ENCODE data around the gene PFKM. TPM values are rescaled to one million over a fixed set of nuclear protein-coding genes. Genes with fewer than 3 reads are reported as not detected.
A peak's percentile ranks its signal among the peaks of the same experiment; 100 is the strongest.
"Not testable (repeated sequence)": the region's sequence is repeated elsewhere in the genome, so short reads cannot be mapped to it uniquely, and the experiment has no call there.

PFKM gene
- total and polyA plus RNA-seq, 5 donors from 2014 or later = 4.6 to 13.6 (median 6.0) TPM

DNA sequence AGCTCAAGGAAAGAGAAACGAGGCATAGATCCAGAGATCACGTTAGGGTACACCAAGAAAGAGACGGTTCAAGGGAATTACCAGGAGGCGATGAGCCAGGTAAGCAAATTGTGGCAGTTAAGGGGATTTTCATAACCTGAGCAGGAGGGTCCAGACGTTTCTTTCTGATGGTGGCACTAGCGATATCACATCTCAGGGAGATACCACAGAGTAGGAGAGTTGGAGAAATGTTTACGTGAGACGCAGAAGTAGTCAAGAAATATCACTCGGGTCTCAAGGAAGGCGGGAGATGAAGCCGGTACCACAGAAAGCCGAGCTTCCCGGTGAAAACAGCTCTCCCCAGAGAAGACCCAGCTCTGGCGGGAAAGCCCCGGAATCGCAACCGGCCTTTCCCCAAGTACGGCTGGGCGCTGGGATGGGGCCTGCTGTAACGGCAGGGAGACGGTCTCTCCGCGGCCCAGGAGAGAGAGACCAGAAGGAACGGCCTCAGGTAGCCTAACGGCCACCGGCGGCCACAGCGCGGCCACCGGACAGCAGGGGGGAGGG lies 13.8 kb upstream of the PFKM start:
- H3K4me1 Mint-ChIP-seq = peaks cover 27 to 55% (median 41%) of the 10 kb centered on the region in 4 donors
- DNase-seq = peak; percentile 39 to 48 (median 45)
- peak overlapping the region; percentile 86 for H3K4me3 ChIP-seq (ENCODE audit: low read depth, low read length)

DNA sequence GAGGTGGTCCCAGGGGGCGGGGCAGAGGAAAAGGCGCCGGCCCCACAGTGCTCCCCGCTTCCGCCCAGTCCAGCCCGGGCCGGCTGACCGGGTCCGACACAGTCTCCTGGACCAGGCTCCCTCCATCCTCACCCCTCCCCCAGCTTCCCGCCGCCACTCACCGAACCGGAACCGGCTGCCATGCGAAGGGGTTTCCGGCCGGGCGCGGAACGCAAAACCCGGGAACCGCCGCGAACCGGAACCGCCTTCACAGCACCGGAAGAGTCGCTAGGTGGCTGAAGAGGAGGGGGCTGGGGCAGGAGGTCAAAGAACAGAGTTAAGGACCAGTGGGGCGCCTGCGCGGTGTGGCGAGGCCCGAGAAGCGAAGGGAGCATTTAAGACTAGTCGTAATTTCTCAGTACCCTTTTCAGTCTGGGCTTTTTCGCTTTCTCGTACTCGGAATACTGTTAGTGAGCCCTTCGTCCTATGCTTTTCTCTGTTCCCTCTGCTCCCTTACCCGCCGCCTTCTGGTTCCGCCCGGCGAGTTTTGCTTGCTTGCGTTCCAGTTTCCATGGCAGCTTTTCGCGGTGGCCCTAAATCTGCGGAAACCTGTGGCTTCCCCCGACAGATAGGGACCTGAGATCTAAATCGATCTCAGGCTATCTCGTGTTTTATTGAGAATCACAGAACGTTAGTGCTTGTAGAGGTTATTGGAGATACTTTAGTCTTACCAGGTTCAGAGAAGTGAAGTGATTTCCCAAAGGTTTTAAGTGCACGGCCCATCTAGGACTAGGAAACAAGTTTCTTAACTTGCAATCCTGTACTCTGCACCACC lies 13.1 kb upstream of the PFKM start, which contains the start of gene SENP1:
SENP1 (minus strand) TSS at position 213 of the 814 bp plus-strand sequence. CDS start 4,607 bp downstream, outside the sequence.
- DNase-seq = peak; percentile 83 to 95 (median 91)
- peaks cover 27 to 52% (median 39%) of the 10 kb centered on the region in 4 donors for H3K4me1 Mint-ChIP-seq

More for the DNA sequence above, 13.8 kb upstream of the PFKM start:
- Mint-ChIP-seq H3K9me3 (no peaks in the 10 kb centered on the region), H3K27me3 (no peaks in the 10 kb centered on the region), H3K36me3 (no peaks in the 10 kb centered on the region), H3K4me3 (peak overlapping the region; percentile 88 to 97 (median 93)), H3K27ac (peak overlapping the region; percentile 90 to 98 (median 96))
- ATAC-seq (ENCODE audit: low read depth in 2 of 2) = peak; percentile 1 to 2
- Histone ChIP-seq H3K4me1 (ENCODE audit: control insufficient read depth, insufficient read depth, low read length, poor library complexity, severe bottlenecking) (peaks cover 21% of the 10 kb centered on the region), H3K36me3 (ENCODE audit: control insufficient read depth, insufficient read depth, low read length) (peaks cover 3% of the 10 kb centered on the region), H3K9me3 (ENCODE audit: control insufficient read depth in 2 of 2, low read length in 2 of 2) (no peaks in the 10 kb centered on the region), H3K27me3 (ENCODE audit: control insufficient read depth, insufficient read depth, low read length) (no peaks in the 10 kb centered on the region), H3K27ac (ENCODE audit: insufficient read depth, low read length, poor library complexity, severe bottlenecking) (peak overlapping the region; percentile 96)

DNA sequence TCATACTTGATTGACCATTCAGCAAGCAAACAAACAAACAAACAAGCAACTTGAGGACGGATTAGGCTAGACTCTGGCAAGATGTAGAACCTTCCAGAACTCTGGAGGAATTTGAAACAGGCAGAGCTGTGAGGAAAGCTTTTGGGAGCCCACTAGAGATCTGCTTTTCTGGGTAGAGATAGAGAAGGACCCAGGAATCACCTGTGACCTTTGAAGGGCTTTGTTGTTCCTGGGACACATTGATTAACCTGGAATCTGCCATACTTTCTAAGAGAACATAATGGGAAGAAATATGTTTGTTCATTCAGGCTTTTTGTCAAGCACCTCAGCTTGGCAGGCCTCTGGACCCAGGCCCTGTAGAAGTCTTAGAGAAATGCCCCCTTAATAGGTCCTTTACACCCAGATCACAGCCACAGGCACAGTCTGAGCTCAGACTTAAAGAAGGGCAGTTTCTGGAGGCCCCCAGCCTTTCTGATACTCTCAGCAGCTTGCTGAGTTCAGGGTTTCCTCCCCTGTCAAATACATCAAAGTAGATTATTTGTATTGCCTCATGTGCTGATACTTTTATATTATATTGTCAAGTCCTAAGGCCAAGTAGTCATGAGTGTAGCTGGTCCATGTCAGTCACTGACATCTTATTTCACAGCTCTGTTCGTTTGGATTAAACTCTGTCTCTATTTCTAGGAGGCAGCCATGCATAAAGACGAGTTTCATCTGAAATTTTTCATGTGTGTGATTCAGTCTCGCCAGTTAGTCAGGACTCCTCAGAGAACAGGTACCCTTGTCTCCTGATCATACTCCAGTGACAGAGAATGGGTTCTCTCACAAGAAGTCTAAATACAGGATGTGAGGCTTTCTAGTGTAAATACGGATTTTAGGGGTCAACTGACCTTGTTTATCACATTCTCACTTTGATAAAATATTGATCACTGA lies 12.2 kb upstream of the PFKM start:
- H3K4me1 ChIP-seq (ENCODE audit: control insufficient read depth, insufficient read depth, low read length, poor library complexity, severe bottlenecking) = peaks cover 21% of the 10 kb centered on the region
- peak overlapping the region; percentile 91 for H3K4me3 ChIP-seq (ENCODE audit: low read depth, low read length)
- peak overlapping the region; percentile 96 for H3K27ac ChIP-seq (ENCODE audit: insufficient read depth, low read length, poor library complexity, severe bottlenecking)
- H3K9me3 Mint-ChIP-seq = no peaks in the 10 kb centered on the region
- H3K4me3 Mint-ChIP-seq = peak overlapping the region; percentile 88 to 97 (median 93)
- no peak for DNase-seq
- no peaks in the 10 kb centered on the region for H3K36me3 ChIP-seq (ENCODE audit: control insufficient read depth, insufficient read depth, low read length)
- peaks cover 20 to 46% (median 34%) of the 10 kb centered on the region in 4 donors for H3K4me1 Mint-ChIP-seq
- peak overlapping the region; percentile 96 to 98 (median 96) for H3K27ac Mint-ChIP-seq
- no peaks in the 10 kb centered on the region for H3K27me3 Mint-ChIP-seq
- ATAC-seq (ENCODE audit: low read depth in 2 of 2) = no peak
- no peaks in the 10 kb centered on the region for H3K9me3 ChIP-seq (ENCODE audit: control insufficient read depth in 2 of 2, low read length in 2 of 2)
- H3K36me3 Mint-ChIP-seq = no peaks in the 10 kb centered on the region
- no peaks in the 10 kb centered on the region for H3K27me3 ChIP-seq (ENCODE audit: control insufficient read depth, insufficient read depth, low read length)

More for the DNA sequence above, 13.1 kb upstream of the PFKM start, which contains the start of gene SENP1:
- H3K27ac Mint-ChIP-seq = peak within 1 kb of the TSS; percentile 96 to 98 (median 96)
- no peaks in the 10 kb centered on the region for H3K9me3 ChIP-seq (ENCODE audit: control insufficient read depth in 2 of 2, low read length in 2 of 2)
- peaks cover 21% of the 10 kb centered on the region for H3K4me1 ChIP-seq (ENCODE audit: control insufficient read depth, insufficient read depth, low read length, poor library complexity, severe bottlenecking)
- no peaks in the 10 kb centered on the region for H3K27me3 ChIP-seq (ENCODE audit: control insufficient read depth, insufficient read depth, low read length)
- H3K36me3 Mint-ChIP-seq = no peaks in the 10 kb centered on the region
- H3K27ac ChIP-seq (ENCODE audit: insufficient read depth, low read length, poor library complexity, severe bottlenecking) = peak within 1 kb of the TSS; percentile 96
- peaks cover 3% of the 10 kb centered on the region for H3K36me3 ChIP-seq (ENCODE audit: control insufficient read depth, insufficient read depth, low read length)
- H3K4me3 Mint-ChIP-seq = peak within 1 kb of the TSS; percentile 88 to 97 (median 93)
- peak; percentile 85 to 86 for ATAC-seq (ENCODE audit: low read depth in 2 of 2)
- no peaks in the 10 kb centered on the region for H3K27me3 Mint-ChIP-seq
- H3K9me3 Mint-ChIP-seq = no peaks in the 10 kb centered on the region
- peak within 1 kb of the TSS; percentile 91 for H3K4me3 ChIP-seq (ENCODE audit: low read depth, low read length)

DNA sequence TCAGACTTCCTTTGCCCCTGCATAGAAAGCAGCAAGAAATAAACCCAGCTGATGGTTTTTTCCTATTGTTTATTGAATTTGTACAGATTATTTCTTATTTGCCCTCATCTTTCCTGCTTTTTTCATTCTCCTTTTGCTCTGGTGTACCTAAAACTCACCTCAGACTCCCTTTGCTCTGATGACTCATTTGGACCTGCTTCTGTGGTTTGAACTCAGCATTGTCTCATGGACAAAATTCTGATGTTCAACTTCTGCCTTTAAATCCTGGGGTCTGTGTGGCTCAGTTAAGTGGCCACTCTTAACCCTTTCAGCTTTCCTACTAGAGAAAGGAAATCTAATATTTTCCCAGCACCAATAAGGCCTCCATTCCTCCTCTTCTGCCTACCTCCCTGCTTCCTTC lies 9.7 kb upstream of the PFKM start:
- H3K4me1 ChIP-seq (ENCODE audit: control insufficient read depth, insufficient read depth, low read length, poor library complexity, severe bottlenecking) = peaks cover 19% of the 10 kb centered on the region
- no peaks in the 10 kb centered on the region for H3K27me3 ChIP-seq (ENCODE audit: control insufficient read depth, insufficient read depth, low read length)
- no peak overlapping the region for H3K4me3 ChIP-seq (ENCODE audit: low read depth, low read length)
- no peaks in the 10 kb centered on the region for H3K9me3 ChIP-seq (ENCODE audit: control insufficient read depth in 2 of 2, low read length in 2 of 2)
- H3K27ac ChIP-seq (ENCODE audit: insufficient read depth, low read length, poor library complexity, severe bottlenecking) = no peak overlapping the region
- Mint-ChIP-seq H3K36me3 (no peaks in the 10 kb centered on the region), H3K9me3 (no peaks in the 10 kb centered on the region), H3K27me3 (peaks cover 5% of the 10 kb centered on the region), H3K4me1 (peaks cover 10 to 29% (median 21%) of the 10 kb centered on the region in 4 donors), H3K27ac (no peak overlapping the region), H3K4me3 (peak overlapping the region in 3 of 4 donors; percentile 2 to 33 (median 11))
- H3K36me3 ChIP-seq (ENCODE audit: control insufficient read depth, insufficient read depth, low read length) = no peaks in the 10 kb centered on the region
- DNase-seq (no peak), ATAC-seq (ENCODE audit: low read depth in 2 of 2) (no peak)

DNA sequence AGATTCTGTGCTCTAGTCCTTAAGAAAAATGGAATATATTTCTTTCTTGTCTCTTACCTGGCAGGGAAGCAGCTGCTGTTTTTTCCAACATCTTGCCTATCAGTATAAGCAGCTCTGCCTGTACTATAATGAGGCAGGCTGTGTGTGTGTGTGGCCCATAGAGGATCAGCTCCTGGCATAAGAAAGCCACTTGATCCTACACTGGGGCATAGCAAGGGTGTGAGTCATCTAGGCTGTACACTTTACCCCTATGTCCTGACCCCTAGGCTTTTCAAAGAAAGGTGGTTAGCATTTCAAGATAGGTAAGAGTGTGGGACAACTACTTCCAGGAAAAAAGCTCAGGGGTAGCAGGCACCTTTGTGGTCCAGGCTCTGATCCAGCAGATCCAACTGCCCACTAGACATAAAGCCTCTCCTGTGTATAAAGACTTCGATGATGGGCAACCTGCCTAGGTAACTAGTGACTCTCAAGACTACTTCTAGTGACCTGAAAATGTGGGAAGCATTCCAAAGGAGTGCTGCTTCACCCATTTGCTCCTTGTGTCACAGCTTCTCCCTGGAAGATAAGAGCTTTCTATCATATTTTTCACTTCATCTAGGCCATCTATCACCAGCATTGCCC lies 8.4 kb upstream of the PFKM start:
- peaks cover 0 to 2% (median 0%) of the 10 kb centered on the region in 7 donors for H3K9me3 Mint-ChIP-seq
- peaks cover 11% of the 10 kb centered on the region for H3K27me3 Mint-ChIP-seq
- no peak for DNase-seq
- Histone ChIP-seq H3K4me1 (ENCODE audit: control insufficient read depth, insufficient read depth, low read length, poor library complexity, severe bottlenecking) (peaks cover 10% of the 10 kb centered on the region), H3K27me3 (ENCODE audit: control insufficient read depth, insufficient read depth, low read length) (no peaks in the 10 kb centered on the region), H3K27ac (ENCODE audit: insufficient read depth, low read length, poor library complexity, severe bottlenecking) (no peak overlapping the region), H3K4me3 (ENCODE audit: low read depth, low read length) (no peak overlapping the region), H3K36me3 (ENCODE audit: control insufficient read depth, insufficient read depth, low read length) (no peaks in the 10 kb centered on the region), H3K9me3 (ENCODE audit: control insufficient read depth in 2 of 2, low read length in 2 of 2) (no peaks in the 10 kb centered on the region)
- H3K4me1 Mint-ChIP-seq = peaks cover 10 to 20% (median 16%) of the 10 kb centered on the region in 4 donors
- no peak for ATAC-seq (ENCODE audit: low read depth in 2 of 2)
- no peak overlapping the region for H3K4me3 Mint-ChIP-seq
- H3K36me3 Mint-ChIP-seq = no peaks in the 10 kb centered on the region
- H3K27ac Mint-ChIP-seq = no peak overlapping the region

DNA sequence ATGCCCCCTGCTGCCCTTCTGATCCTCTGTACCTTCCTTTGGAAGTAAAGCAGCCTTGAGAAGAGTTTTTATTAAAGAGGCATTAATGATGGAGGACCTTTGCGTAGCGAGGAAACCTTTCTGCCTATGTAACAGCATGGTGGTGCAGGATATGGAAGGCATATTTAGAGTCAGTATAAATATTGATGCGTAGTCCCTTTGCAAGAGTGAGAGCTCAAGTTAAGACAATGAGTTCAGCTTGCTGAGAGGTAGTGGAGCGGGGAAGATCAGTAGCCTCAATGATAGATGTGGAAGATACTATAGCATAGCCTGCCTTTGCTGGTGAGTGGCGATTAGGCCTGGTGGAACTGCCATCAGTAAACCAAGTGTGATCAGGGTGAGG lies 7.9 kb upstream of the PFKM start:
- ATAC-seq (ENCODE audit: low read depth in 2 of 2); H3K4me3 Mint-ChIP-seq: not testable (repeated sequence)
- peaks cover 7 to 18% (median 14%) of the 10 kb centered on the region in 4 donors for H3K4me1 Mint-ChIP-seq

DNA sequence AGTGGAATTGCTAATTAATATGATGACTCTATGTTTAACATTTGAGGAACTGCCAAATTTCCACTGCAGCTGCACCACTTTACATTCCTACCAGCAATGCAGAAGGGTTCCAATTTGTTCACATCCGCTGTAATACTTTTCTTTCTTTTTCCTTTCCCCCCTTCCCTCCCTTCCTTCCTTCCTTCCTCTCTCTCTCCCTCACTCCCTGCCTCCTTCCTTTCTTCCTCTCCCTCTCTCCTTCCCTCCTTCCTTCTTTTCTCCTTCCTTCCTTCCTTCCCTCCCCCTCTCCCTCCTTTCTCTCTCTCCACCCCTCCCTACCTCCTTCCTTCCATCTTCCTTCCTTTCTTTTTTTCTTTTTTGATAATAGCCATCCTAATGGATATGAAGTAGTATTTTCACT lies 3.2 kb upstream of the PFKM start:
- Mint-ChIP-seq H3K4me3 (no peak overlapping the region), H3K27ac (no peak overlapping the region), H3K4me1 (peaks cover 11 to 26% (median 17%) of the 10 kb centered on the region in 4 donors), H3K27me3 (peaks cover 22% of the 10 kb centered on the region), H3K36me3 (no peaks in the 10 kb centered on the region), H3K9me3 (peaks cover 0 to 2% (median 0%) of the 10 kb centered on the region in 7 donors)
- H3K4me1 ChIP-seq (ENCODE audit: control insufficient read depth, insufficient read depth, low read length, poor library complexity, severe bottlenecking) = peaks cover 9% of the 10 kb centered on the region
- H3K4me3 ChIP-seq (ENCODE audit: low read depth, low read length) = no peak overlapping the region
- peaks cover 3% of the 10 kb centered on the region for H3K27me3 ChIP-seq (ENCODE audit: control insufficient read depth, insufficient read depth, low read length)
- H3K9me3 ChIP-seq (ENCODE audit: control insufficient read depth in 2 of 2, low read length in 2 of 2) = no peaks in the 10 kb centered on the region
- H3K27ac ChIP-seq (ENCODE audit: insufficient read depth, low read length, poor library complexity, severe bottlenecking) = no peak overlapping the region
- DNase-seq (no peak), ATAC-seq (ENCODE audit: low read depth in 2 of 2) (no peak)
- H3K36me3 ChIP-seq (ENCODE audit: control insufficient read depth, insufficient read depth, low read length) = no peaks in the 10 kb centered on the region

More for the DNA sequence above, 7.9 kb upstream of the PFKM start:
- DNase-seq; H3K27ac ChIP-seq (ENCODE audit: insufficient read depth, low read length, poor library complexity, severe bottlenecking); H3K27ac Mint-ChIP-seq; H3K36me3 ChIP-seq (ENCODE audit: control insufficient read depth, insufficient read depth, low read length); H3K27me3 ChIP-seq (ENCODE audit: control insufficient read depth, insufficient read depth, low read length); H3K9me3 ChIP-seq (ENCODE audit: control insufficient read depth in 2 of 2, low read length in 2 of 2); H3K4me3 ChIP-seq (ENCODE audit: low read depth, low read length); H3K9me3 Mint-ChIP-seq; H3K36me3 Mint-ChIP-seq: not testable (repeated sequence)
- H3K27me3 Mint-ChIP-seq = peaks cover 11% of the 10 kb centered on the region
- H3K4me1 ChIP-seq (ENCODE audit: control insufficient read depth, insufficient read depth, low read length, poor library complexity, severe bottlenecking) = peaks cover 10% of the 10 kb centered on the region

All from CD4-positive, CD25-positive, alpha-beta regulatory T cell (primary cell).